Lung (tissue), 12 donors: ENCODE measurements around the gene VPS37B. TPM values are rescaled to one million over a fixed set of nuclear protein-coding genes. Genes with fewer than 3 reads are reported as not detected.
A peak's percentile ranks its signal among the peaks of the same experiment; 100 is the strongest.
"Not testable (repeated sequence)": the region's sequence is repeated elsewhere in the genome, so short reads cannot be mapped to it uniquely, and the experiment has no call there.

ENCODE experiments used
- ATAC-seq: fragments of 200-7000 bp; cut with Tn5 transposase; one replicate; pipeline ENCODE4 v1.9.1; 2020; ENCODE audit warnings: moderate number of reproducible peaks; ENCODE audit not compliant: insufficient read depth, low FRiP score
- DNase-seq, 3 donors: peaks; one replicate each; pipeline ENCODE4 v3.0.0-alpha.2; 2013 to 2017
- H3K27ac ChIP-seq, 2 donors: one replicate each; pipeline ENCODE4 v1.5.1; 2013; ENCODE audit warnings: mild to moderate bottlenecking in 2 of 2, moderate library complexity in 2 of 2, control low read depth in 1 of 2, inconsistent platforms in 1 of 2, low read depth in 1 of 2, low read length in 1 of 2
- H3K27me3 ChIP-seq, 3 donors: one replicate each; pipeline ENCODE4 v1.5.1; 2013; ENCODE audit warnings: low read length in 2 of 3; ENCODE audit not compliant: control insufficient read depth in 3 of 3, insufficient read depth in 3 of 3
- H3K36me3 ChIP-seq, 4 donors: one replicate each; pipeline ENCODE4 v1.5.1; 2013; ENCODE audit warnings: low read length in 4 of 4, mild to moderate bottlenecking in 1 of 4, moderate library complexity in 1 of 4; ENCODE audit not compliant: control insufficient read depth in 4 of 4, insufficient read depth in 4 of 4
- H3K4me1 ChIP-seq, 5 donors: one replicate each; pipeline ENCODE4 v1.5.1; 2013; ENCODE audit warnings: low read length in 5 of 5, mild to moderate bottlenecking in 2 of 5, moderate library complexity in 1 of 5; ENCODE audit not compliant: control insufficient read depth in 5 of 5, insufficient read depth in 5 of 5
- H3K4me3 ChIP-seq: one replicate; pipeline ENCODE4 v1.5.1; 2013; ENCODE audit warnings: mild to moderate bottlenecking, control low read depth, moderate library complexity
- H3K9ac ChIP-seq, 2 donors: one replicate each; pipeline ENCODE4 v1.5.1; 2013; ENCODE audit warnings: low read length in 2 of 2, control low read depth in 1 of 2; ENCODE audit not compliant: insufficient read depth in 1 of 2
- H3K9me3 ChIP-seq, 4 donors: one replicate each; pipeline ENCODE4 v1.5.1; 2013; ENCODE audit warnings: low read length in 3 of 4, mild to moderate bottlenecking in 1 of 4, moderate library complexity in 1 of 4; ENCODE audit not compliant: control insufficient read depth in 4 of 4, insufficient read depth in 3 of 4
- WGBS, 2 donors: extraction: QIAGEN DNeasy Blood & Tissue Kit; methylation state at CpG; one replicate each; pipeline ENCODE4 v1.1.7; 2013; 5-methylcytosine and 5-hydroxymethylcytosine counted together
- polyA plus RNA-seq, 2 donors: library from polyadenylated mRNA; stranded (reverse); fragments of 200-250 nt; gene quantifications; one replicate each; pipeline ENCODE4 v1.2.1, GENCODE V29; 2013
- total RNA-seq, 2 donors: library from RNA; depleted of rRNA in 1 of 2; stranded (reverse); fragments of >200 nt in 1 of 2; gene quantifications; one replicate each; pipeline ENCODE4 v1.2.1, GENCODE V29; 2014 to 2021
- TF ChIP-seq, protein P1 (sequence below): IDR thresholded peaks from 2 replicates; pipeline ENCODE4 v1.5.1; 2012; ENCODE audit warnings: mild to moderate bottlenecking; ENCODE audit errors: control extremely low read depth, extremely low read depth
- donor health status: control.
- donor health status: control.
- donor health status: Bipolar disorder and iron deficiency.
- donor health status: healthy.
- donor health status: DM: yes; HTN: yes; CAD: no.

VPS37B gene
- total and polyA plus RNA-seq, 4 donors = 31.0 to 44.1 (median 42.3) TPM

DNA sequence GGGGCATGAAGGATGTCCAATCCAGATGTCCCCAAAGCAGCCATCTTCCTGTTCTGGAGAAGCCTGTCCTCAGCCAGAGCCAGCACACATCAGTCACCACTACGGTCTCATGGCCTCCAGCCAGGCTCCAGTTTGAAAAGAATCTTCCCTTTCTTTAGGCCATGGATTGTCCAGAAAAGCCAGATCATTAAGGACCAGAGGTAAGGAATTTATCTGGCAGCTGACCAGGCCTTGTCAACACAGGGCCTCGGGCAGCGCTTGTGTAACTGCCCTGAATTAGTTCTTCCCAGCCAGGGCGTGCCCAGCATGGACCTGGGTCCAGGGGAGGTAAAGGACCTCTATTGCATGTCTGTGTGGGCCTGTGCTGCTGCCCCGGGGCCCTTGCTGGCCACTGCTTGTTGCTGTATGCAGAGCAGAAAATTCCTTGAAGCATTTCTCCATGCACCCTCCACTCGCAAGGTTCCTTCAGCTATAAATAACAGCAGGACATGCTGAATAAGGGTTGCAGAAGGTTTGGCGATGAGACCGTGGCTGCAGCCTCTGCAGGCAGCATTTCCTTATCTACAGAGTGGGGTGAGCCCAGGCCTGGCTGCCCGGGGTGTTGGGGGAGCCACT lies 21.7 kb upstream of the VPS37B start:
- 29% methylated on average over 9 of the region's 9 CpGs for WGBS, 2 donors
- Histone ChIP-seq H3K27ac (peak overlapping the region; percentile 24 to 49), H3K4me1 (peaks cover 0 to 26% (median 9%) of the 10 kb centered on the region in 5 donors), H3K27me3 (no peaks in the 10 kb centered on the region), H3K9ac (no peak overlapping the region), H3K36me3 (no peaks in the 10 kb centered on the region), H3K4me3 (no peak overlapping the region), H3K9me3 (no peaks in the 10 kb centered on the region)
- peak; percentile 60 to 71 (median 67) for DNase-seq
- ATAC-seq = peak; percentile 69
- TF ChIP-seq, protein P1, sequence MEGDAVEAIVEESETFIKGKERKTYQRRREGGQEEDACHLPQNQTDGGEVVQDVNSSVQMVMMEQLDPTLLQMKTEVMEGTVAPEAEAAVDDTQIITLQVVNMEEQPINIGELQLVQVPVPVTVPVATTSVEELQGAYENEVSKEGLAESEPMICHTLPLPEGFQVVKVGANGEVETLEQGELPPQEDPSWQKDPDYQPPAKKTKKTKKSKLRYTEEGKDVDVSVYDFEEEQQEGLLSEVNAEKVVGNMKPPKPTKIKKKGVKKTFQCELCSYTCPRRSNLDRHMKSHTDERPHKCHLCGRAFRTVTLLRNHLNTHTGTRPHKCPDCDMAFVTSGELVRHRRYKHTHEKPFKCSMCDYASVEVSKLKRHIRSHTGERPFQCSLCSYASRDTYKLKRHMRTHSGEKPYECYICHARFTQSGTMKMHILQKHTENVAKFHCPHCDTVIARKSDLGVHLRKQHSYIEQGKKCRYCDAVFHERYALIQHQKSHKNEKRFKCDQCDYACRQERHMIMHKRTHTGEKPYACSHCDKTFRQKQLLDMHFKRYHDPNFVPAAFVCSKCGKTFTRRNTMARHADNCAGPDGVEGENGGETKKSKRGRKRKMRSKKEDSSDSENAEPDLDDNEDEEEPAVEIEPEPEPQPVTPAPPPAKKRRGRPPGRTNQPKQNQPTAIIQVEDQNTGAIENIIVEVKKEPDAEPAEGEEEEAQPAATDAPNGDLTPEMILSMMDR = no peak

DNA sequence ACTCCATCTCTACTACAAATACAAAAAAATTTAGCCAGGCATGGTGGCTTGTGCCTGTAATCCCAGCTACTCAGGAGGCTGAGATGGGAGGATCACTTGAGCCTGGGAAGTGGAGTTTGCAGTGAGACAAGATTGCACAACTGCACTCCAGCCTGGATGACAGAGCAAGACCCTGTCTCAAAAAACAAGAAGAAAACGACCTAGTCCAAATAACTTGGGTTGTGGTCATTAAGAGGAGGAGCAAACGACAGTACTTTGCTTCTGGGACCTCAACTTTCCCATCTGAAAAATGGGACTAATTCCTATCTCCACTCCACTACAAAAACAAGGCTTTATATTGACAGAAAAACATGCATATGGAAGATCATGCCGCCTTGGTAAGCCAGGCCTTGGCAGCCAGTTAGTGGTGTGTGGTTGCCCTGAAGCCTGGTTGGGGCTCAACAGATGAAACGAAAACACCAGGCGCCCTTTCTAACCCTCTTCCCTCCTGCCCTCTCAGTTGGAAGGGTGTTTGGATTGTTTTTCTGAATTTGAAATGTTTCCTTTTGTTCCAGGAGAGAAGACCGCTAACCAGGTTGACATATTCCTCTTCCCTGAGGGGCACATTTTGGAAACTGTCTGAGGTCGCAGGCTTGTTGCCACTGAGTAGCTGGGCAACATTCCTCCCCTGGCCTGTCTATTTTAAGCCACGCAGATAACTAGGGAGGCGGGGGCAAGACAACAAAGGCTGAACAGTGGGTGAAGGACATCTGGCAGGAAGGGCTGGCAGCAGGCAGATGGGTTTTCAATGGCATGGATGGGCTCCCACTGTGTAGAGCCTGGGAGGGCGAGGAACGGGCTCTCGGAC lies 13.7 kb upstream of the VPS37B start:
- Histone ChIP-seq H3K36me3 (no peaks in the 10 kb centered on the region), H3K27ac (peak overlapping the region in 1 of 2 donors; percentile 30), H3K4me1 (peaks cover 0 to 2% (median 0%) of the 10 kb centered on the region in 5 donors), H3K4me3 (no peak overlapping the region), H3K27me3 (no peaks in the 10 kb centered on the region), H3K9ac (no peak overlapping the region), H3K9me3 (no peaks in the 10 kb centered on the region)
- 66 to 72% methylated on average over 12 of the region's 12 CpGs for WGBS, 2 donors
- no peak for DNase-seq
- TF ChIP-seq, protein P1 = no peak
- no peak for ATAC-seq

DNA sequence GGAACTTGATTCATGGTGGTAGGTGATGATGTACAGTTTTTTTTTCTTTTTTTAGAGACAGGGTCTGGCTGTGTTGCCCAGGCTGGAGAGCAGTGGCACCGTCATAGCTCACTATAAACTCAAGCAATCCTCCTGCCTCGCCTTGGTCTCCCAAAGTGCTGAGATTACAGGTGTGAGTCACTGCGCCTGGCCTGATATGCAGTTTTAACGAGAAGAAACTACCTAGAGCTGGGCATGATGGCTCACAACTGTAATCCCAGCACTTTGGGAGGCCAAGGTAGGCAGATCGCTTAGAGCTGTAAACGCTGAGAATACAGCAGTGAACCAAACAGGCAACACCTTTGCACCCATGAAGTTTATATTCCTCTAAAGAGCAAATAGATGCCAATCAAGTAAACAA lies 13.0 kb upstream of the VPS37B start:
- WGBS, 2 donors = 87 to 94% methylated on average over 6 of the region's 6 CpGs
- H3K9me3 ChIP-seq = no peaks in the 10 kb centered on the region
- H3K4me1 ChIP-seq = peaks cover 0 to 2% (median 0%) of the 10 kb centered on the region in 5 donors
- H3K9ac ChIP-seq = no peak overlapping the region
- H3K4me3 ChIP-seq = no peak overlapping the region
- no peak overlapping the region for H3K27ac ChIP-seq
- H3K36me3 ChIP-seq = no peaks in the 10 kb centered on the region
- no peaks in the 10 kb centered on the region for H3K27me3 ChIP-seq
- no peak for ATAC-seq
- TF ChIP-seq, protein P1 = no peak
- no peak for DNase-seq

DNA sequence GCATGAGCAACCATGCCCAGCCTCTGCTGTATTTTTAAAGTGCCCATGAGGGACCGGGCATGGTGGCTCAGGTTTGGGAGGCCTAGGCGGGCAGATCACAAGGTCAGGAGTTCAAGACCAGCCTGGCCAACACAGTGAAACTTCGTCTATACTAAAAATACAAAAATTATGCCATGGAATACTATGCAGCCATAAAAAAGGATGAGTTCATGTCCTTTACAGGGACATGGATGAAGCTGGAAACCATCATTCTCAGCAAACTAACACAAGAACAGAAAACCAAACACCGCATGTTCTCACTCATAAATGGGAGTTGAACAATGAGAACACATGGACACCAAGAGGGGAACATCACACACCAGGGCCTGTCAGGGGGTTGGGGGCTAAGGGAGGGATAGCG lies 9.3 kb upstream of the VPS37B start:
- 94 to 98% methylated on average over 5 of the region's 5 CpGs for WGBS, 2 donors
- H3K4me3 ChIP-seq, H3K9me3 ChIP-seq, H3K4me1 ChIP-seq, ATAC-seq, H3K27ac ChIP-seq, H3K9ac ChIP-seq, H3K27me3 ChIP-seq, DNase-seq, H3K36me3 ChIP-seq: not testable (repeated sequence)
